Breast epithelium (tissue), 3 donors: ENCODE data around the gene NPAP1.

ENCODE experiments used
- CTCF ChIP-seq, 3 donors: fragments of 450-650 bp; IDR thresholded peaks; one replicate each; pipeline ENCODE4 v1.5.1; 2016 to 2017; ENCODE audit warnings: antibody characterized with exemption in 3 of 3, mild to moderate bottlenecking in 3 of 3, moderate library complexity in 3 of 3
- POLR2A ChIP-seq: fragments of 450-650 bp; IDR thresholded peaks from one replicate; pipeline ENCODE4 v1.6.1; 2016; ENCODE audit warnings: antibody characterized with exemption, mild to moderate bottlenecking, moderate library complexity

- TF ChIP-seq POLR2A (no peak), CTCF (IDR thresholded peaks at IDR 0.05) (no peak)
Observed at GRCh38 chr15:24633082-24633481, 42.5 kb upstream of the NPAP1 start.
